ENCODE measurements around the gene PAK3.

- TF ChIP-seq EZH2 (IDR thresholded peaks at IDR 0.05; ENCODE audit: insufficient read depth, poor library complexity, severe bottlenecking): no peak
- TF ChIP-seq EZH2phosphoT487 (IDR thresholded peaks at IDR 0.05; ENCODE audit: insufficient read depth, low read depth): no peak
Measured at GRCh38 chrX:111165902-111166301, 69.9 kb downstream of the PAK3 start.
